HL-60 (cell line): ENCODE measurements around the gene MLLT10.

ENCODE experiments used
- TF ChIP-seq, protein P1 (sequence below): IDR thresholded peaks from one replicate; pipeline ENCODE4 v1.5.1; 2011; ENCODE audit warnings: low read length, control low read depth, inconsistent platforms; ENCODE audit not compliant: insufficient read depth
- TF ChIP-seq, protein P2 (sequence below): IDR thresholded peaks from 2 replicates; pipeline ENCODE4 v1.6.1; 2012; ENCODE audit warnings: low read depth; ENCODE audit not compliant: insufficient replicate concordance

DNA sequence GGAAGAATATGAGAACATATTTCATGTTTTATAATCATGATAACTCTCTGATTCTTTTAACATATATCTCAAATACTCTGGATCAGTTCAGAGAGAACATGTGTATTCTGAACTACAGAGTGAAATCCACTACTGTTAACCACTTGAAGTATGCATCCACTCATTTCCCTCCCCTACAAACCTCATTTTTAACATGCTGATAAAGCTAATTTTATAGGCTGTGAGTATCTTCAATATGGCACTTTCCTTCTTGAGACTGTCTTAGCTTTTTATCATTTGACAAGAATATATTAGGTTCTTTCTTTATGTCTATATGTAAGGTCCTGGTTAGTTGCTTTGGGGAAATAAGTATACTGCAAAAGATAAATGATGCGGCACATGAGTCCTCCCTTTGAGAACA is 154.8 kb downstream of the MLLT10 start:
- TF ChIP-seq, protein P1, sequence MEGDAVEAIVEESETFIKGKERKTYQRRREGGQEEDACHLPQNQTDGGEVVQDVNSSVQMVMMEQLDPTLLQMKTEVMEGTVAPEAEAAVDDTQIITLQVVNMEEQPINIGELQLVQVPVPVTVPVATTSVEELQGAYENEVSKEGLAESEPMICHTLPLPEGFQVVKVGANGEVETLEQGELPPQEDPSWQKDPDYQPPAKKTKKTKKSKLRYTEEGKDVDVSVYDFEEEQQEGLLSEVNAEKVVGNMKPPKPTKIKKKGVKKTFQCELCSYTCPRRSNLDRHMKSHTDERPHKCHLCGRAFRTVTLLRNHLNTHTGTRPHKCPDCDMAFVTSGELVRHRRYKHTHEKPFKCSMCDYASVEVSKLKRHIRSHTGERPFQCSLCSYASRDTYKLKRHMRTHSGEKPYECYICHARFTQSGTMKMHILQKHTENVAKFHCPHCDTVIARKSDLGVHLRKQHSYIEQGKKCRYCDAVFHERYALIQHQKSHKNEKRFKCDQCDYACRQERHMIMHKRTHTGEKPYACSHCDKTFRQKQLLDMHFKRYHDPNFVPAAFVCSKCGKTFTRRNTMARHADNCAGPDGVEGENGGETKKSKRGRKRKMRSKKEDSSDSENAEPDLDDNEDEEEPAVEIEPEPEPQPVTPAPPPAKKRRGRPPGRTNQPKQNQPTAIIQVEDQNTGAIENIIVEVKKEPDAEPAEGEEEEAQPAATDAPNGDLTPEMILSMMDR: no peak
- TF ChIP-seq, protein P2, sequence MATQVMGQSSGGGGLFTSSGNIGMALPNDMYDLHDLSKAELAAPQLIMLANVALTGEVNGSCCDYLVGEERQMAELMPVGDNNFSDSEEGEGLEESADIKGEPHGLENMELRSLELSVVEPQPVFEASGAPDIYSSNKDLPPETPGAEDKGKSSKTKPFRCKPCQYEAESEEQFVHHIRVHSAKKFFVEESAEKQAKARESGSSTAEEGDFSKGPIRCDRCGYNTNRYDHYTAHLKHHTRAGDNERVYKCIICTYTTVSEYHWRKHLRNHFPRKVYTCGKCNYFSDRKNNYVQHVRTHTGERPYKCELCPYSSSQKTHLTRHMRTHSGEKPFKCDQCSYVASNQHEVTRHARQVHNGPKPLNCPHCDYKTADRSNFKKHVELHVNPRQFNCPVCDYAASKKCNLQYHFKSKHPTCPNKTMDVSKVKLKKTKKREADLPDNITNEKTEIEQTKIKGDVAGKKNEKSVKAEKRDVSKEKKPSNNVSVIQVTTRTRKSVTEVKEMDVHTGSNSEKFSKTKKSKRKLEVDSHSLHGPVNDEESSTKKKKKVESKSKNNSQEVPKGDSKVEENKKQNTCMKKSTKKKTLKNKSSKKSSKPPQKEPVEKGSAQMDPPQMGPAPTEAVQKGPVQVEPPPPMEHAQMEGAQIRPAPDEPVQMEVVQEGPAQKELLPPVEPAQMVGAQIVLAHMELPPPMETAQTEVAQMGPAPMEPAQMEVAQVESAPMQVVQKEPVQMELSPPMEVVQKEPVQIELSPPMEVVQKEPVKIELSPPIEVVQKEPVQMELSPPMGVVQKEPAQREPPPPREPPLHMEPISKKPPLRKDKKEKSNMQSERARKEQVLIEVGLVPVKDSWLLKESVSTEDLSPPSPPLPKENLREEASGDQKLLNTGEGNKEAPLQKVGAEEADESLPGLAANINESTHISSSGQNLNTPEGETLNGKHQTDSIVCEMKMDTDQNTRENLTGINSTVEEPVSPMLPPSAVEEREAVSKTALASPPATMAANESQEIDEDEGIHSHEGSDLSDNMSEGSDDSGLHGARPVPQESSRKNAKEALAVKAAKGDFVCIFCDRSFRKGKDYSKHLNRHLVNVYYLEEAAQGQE: no peak
